Measurements from ENCODE around the gene RIF1.

Gene RIF1, protein sequence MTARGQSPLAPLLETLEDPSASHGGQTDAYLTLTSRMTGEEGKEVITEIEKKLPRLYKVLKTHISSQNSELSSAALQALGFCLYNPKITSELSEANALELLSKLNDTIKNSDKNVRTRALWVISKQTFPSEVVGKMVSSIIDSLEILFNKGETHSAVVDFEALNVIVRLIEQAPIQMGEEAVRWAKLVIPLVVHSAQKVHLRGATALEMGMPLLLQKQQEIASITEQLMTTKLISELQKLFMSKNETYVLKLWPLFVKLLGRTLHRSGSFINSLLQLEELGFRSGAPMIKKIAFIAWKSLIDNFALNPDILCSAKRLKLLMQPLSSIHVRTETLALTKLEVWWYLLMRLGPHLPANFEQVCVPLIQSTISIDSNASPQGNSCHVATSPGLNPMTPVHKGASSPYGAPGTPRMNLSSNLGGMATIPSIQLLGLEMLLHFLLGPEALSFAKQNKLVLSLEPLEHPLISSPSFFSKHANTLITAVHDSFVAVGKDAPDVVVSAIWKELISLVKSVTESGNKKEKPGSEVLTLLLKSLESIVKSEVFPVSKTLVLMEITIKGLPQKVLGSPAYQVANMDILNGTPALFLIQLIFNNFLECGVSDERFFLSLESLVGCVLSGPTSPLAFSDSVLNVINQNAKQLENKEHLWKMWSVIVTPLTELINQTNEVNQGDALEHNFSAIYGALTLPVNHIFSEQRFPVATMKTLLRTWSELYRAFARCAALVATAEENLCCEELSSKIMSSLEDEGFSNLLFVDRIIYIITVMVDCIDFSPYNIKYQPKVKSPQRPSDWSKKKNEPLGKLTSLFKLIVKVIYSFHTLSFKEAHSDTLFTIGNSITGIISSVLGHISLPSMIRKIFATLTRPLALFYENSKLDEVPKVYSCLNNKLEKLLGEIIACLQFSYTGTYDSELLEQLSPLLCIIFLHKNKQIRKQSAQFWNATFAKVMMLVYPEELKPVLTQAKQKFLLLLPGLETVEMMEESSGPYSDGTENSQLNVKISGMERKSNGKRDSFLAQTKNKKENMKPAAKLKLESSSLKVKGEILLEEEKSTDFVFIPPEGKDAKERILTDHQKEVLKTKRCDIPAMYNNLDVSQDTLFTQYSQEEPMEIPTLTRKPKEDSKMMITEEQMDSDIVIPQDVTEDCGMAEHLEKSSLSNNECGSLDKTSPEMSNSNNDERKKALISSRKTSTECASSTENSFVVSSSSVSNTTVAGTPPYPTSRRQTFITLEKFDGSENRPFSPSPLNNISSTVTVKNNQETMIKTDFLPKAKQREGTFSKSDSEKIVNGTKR (N-terminal part only)

DNA sequence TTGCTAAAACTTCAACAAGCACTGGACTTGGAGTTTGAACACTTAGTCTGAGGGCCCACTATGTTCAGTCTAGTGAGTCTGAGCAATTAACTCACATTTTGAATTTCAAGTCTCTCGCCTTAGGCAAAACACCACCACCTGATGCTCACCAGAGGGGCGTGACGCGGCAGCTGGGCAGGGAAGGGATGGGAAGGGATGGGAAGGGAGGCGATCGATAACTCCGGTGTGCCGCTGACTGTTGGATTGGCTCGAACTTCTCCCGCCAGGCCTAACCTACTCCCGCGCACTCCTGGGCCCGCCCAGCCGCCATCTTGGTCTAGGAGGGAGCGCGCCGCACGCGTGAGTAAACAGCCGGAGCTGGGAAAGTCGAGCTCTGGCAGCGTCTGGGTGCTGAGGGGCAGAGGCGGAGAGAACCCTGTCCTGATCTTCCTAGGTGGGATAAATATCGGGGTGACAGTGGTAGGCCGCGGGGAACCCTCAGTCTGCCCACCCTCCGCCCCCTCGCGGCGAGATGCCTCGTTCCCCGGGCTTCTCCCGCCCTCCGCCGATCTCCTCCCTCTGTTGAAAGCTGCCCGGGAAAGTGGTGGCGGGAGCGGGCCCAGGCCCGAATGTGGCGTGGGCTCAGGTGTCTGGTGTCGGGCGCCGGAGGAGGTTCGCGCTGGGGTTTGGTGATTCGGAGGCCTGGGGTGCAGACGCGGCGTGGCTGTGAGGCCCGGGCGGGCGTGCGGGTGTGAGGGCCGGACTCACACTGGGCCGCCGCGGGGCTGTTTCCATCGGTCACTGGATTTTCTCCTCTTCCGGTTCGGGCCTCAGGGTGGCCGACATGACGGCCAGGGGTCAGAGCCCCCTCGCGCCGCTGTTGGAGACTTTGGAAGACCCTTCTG is at the start of gene RIF1:
Gene RIF1 (plus strand): TSS at position 302 of the 884 bp plus-strand sequence. CDS start 522 bp downstream, at position 824.
- DNase-seq = peak; percentile 67

DNA sequence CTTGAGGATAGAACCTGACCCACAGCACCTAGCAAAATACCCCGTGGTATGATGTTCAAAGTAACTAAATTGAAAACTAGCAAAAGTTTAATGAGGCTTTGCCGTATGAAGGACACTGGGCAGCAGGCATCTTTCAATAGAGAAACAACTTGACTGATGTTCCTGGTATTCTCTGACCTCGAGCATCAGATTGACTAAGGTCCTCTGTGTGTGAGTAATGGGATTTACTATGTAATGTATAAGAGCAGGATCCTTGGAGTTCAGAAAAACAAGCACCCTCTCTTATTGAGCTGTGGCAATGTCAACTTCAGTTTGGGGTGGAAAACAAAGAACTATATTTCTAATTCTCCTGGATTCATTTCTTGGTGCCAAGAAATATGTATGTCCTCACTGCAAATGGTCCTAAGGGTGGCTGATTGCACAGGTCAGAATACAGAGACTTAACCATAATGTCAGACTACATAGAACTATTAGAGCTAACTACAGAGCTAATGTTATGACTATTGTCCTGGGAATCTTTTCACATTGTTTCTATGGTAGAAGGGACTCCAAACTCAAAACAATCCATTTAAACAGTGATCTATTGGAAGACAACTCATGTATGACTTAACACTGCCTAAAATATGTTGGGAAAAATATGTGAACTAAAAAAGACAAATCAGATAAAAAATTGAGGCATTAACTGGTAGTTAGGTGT is 47.9 kb upstream of the RIF1 start:
- DNase-seq = no peak

DNA sequence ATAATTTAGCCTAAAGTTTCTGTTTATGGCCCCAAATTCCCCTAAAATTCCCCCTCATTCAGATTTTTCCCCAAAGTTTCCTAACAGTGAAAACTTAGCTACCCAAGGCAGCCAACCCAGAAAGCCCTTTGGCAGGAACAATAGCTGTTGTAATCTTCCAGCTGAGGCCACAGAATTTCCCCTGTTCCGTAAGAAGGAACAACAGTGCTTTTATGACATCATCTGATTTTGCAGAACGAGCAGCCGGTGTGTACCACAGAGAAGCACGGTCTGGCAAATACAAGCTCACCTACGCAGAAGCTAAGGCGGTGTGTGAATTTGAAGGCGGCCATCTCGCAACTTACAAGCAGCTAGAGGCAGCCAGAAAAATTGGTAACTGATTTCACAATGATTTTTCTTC is 46.0 kb upstream of the RIF1 start:
- no peak for DNase-seq

DNA sequence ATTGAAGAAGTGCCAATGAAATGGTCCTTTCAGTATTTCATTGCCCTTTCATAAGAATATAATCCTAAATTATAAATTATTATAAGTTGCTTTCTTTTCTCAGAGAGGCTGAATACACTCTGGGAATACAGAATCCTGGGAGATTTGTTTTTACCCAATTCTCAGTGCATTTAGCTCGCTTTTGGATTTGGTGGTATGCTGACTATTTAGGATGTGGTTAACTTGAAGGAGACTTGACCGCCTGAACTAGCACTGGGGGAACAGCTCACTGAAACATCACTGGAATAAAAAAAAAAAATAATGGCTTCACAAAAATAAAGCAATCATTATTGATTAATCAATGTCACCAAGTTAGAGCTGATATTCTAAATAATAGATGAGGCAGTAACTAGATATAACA is 42.1 kb upstream of the RIF1 start:
- DNase-seq = no peak

DNA sequence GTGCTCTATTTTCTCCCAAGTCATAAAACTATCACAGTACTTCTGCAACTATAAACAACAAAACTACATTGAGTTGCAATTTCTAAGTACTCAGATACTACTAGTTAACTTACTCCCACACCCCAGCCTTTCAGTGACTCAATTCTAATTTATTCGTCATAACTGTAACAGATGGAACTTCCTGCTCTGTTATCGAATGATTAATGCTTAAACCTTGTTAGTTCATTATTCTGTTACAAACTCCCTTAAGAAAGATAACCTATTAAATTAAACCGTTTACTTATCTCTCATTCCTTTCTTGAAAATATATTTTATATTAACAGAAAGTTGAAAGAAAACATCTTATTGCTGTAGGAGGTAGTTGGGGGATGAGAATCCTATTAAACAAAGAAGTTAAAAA is 35.3 kb upstream of the RIF1 start:
- DNase-seq = no peak

DNA sequence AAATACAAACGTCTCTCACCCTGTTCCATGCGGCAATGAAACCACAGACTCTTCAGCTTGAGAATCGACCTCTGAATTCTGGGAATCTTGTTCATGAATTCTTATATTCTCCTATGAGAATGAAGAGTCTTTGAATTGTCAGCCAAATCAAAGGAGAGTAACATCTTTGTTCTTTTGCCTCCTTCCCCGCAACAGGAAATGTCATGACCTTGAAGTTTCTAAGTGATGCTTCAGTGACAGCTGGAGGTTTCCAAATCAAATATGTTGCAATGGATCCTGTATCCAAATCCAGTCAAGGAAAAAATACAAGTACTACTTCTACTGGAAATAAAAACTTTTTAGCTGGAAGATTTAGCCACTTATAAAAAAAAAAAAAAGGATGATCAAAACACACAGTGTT is 30.5 kb upstream of the RIF1 start:
- no peak for DNase-seq

DNA sequence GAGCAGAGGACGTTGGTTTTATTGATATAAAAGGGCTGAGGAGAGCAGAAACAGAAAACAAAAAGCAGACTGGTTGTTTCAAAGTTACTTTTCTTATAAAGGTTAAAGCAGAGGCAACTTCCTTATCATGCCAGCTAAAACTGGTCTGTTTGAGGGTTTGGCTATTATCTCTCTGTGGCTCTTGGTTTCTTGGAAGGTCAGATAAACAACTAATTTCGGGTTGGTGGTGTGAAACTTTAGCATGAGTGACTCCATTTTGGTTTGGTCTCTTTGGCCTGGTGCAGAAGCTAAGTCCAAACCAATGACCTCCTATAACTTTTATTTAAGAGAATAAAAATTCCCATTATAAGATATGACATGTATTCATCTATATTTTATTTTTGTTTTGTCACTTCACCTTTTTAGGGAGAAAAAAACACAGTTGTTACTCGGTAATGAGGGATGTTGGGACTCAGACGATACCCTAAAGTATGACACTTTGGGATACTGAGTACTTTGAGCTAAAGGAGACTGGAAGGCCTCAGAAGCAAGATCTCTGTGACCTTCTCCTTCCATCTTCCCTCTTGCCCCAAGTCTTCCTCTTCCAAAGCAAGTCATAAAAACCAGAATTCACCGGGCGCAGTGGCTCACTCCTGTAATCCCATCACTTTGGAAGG is 29.0 kb upstream of the RIF1 start:
- DNase-seq = no peak

DNA sequence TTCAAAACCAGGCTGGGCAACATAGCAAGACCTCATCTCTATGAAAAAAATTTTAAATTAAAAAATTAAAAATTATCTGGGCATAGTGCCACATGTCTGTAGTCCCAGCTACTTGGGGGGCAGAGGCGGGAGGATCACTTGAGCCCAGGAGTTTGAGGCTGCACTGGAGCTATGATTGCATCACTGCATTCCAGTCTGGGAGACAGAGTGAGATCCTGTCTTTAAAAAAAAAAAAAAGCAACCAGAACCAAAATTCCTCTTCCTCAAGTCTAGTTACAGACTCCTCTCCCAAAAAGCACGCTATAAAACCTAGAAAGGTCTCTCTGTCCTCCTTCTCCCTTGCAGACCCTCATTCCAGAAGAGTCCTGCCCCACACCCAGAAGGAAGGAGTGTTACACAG is 28.4 kb upstream of the RIF1 start:
- DNase-seq = no peak

DNA sequence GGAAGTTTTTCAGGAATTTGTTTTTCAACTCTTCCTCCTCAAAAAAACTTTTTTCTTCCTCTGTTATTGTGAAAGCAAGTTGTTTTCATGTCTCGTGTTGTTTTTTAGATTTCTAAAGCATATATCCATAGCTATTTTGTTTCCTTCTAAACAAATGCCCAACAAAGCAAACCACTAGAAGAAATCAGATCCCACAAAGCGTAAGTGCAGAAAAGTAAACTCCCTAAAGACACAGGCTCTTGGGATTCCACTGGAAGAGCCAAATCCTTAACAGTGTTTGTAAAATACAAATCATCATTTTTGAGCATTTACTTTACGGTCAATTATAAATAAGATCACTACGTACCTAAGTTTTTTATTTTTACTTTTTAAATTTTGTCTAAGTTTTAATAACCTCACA is 21.7 kb upstream of the RIF1 start:
- no peak for DNase-seq

DNA sequence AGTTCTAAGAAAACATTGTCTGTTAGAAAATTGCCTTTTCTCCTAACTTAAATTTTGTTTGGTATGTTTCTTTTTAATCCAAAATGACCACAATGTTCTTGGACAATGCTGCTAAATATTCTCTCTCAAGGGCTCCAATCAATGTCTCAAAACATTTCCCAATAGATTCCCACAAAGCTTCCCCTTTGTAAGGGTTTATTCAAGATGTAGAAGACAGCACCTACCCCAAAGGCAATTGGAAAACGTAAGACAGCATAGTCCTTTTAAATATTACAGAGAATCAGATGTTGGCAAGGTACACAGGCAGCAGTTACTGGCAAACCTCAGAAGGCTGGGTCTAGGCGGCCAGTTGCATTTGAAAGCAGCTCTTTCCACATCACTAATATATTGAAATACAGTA is 18.3 kb upstream of the RIF1 start:
- DNase-seq = no peak

DNA sequence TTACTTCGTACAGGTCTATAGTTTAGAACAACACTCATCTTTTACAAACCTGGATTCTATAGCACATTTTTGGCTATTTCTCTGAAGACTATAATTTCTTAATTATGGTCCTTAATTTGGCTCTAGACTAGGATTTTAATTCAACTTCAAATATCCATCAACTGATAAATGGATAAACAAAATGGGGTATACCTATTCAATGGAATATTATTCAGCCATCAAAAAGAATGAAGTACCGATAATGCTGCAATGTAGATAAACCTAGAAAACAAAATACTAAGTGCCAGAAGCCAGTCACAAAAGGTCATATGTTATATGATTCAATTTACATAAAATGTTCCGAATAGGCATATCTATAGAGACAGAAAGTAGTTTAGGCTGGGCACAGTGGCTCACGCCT is 15.2 kb upstream of the RIF1 start:
- no peak for DNase-seq

DNA sequence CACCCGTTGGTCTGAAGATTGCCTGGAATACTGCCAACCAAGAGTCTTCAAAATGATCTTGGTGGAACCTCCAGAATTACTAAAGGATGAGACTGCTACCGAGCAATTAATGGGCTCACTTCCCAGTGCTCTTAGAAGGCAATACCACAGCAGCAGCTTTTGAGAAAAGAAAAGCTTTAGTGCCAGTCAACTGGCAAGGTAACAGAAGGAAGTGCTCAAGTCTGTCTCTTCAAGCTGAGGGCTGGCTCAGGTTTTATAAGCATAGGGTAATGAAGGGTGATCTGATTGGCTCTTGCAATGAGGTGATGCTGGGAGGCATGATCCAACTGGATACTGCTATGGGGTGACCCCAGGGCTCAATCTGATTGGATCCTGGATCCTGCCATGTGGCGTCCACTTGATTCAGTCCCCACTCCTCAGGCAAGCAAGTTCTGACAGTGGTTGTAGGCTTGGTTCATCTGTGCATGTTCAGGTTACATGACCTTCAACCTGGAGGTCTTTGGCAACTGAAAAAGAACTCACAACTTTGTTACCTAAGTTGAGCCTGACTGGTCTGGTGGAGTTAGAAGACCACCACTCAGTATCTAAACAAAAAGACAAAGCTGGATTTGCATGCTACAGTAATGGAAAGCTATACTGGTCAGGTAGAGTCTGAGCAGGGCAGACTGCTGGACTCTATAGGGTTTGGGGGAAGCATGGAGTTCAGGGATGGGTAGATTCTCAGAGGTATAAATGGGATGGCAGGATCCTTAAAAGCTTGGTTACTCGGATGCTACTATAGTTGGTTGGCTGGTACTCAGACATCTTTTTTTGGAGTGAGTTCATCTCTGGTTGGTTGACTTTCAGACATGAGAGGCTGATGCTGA is 14.0 kb upstream of the RIF1 start:
- no peak for DNase-seq

DNA sequence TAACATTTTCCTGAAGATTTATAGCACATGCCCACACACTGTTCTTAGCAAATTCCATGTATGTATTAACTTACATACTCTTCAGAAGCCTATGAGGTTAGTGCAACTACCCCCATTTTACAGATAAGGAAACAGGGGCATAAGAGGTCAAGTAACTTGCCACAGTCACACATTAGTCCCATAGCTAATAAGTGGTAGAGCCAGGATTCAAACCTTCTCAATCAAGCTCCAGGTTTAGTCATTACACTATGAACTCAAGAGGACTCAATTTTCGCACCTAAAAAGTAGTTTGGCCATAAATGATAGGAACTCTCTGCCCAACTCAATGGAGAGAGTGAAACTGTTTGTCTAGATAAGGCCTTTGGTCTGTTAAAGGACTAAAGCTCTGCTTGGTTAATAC is 9.7 kb upstream of the RIF1 start:
- DNase-seq = no peak

DNA sequence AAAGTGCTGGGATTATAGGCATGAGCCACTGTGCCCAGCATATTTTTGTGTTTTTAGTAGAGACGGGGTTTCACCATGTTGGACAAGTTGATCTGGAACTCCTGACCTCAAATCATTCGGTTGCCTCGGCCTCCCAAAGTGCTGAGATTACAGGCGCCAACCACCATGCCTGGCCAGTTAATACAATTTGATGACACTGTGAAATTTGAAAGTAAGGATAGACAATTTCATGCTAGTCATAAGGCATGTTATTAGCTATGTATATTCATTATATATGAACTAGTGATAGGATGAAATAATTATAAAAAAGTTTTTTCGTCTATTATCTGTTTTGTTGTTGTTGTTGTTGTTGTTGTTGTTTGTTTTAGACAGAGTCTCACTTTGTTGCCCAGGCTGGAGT is 8.6 kb upstream of the RIF1 start:
- DNase-seq = no peak

DNA sequence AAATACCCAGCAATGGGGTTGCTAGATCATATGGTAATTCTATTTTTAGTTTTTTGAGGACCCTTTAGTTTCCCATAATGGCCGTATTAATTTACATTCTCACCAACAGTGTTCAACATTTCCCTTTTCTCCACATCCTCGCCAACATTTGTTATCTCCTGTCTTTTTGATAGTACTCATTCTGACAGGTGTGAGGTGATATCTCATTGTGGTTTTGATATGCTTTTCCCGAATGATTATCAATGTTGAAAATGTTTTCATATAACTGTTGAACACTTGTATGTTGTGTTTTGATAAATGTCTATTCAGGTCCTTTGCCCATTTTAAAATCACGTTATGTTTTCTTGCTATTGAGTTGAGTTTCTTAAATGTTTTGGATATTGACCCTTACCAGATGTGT is 5.8 kb upstream of the RIF1 start:
- no peak for DNase-seq

DNA sequence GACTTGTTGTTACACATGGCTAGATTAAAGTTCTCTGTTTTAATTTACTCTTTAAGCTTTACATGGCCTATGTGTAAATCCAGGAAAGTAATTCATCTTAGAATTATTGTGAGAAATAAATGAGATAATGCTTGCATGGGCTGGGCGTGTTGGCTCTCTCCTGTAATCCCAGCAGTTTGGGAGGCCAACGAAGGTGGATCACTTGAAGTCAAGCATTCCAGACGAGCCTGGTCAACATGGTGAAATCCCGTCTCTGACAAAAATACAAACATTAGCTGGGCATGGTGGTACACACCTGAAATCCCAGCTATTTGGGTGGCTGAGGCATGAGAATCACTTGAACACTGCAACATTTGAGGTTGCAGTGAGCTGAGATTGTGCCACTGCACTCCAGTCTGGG is 4.3 kb upstream of the RIF1 start:
- no peak for DNase-seq

DNA sequence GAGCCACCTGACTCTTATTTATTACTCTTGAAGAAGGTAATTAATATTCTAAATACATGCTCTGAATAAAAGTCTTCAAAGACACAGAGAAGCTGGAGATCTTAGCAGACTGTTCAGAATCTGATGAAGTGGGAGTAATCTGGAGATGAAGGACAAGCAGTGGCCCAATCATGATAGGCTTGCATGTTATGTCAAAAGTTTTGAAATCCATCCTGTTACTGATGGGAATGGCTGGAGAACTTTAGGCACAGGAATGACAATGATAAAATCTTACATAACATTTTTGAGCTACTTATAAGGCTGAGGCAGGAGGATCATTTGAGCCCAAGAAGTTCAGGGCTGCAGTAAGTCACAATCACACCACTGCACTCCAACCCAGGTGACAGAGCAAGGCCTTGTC is 2.4 kb upstream of the RIF1 start:
- DNase-seq = no peak

DNA sequence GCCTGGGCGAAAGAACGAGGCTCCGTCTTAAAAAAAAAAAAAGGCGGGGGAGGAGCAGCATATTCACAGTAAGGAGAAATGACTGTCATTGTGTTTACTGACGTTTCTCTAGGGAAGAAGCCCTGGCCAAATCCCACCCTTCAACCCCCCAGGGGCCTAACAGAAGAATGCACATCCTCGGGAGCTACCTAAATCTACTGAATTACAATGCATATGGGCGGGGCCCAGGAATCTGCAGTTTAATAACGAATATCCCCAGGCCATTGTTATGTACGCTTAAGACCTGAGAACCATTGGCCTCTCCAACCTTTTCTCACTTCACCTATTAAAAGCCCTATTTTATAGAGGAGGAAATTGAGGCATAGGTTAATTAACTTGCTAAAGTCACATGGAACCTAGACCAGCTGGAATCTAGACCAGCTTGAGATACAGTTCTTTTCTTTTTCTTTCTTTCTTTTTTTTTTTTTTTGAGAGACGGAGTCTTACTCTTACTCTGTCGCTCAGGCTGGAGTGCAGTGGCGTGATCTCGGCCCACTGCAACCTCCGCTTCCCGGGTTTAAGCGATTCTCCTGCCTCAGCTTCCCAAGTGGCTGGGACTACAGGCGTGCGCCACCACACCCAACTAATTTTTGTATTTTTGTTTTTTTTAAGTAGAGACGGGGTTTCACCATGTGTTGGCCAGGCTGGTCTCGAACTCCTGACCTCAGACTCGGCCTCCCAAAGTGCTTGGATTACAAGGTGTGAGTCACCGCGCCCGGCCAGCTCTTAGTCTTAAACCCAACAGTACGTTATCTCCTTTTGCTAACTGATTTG is 708 bp upstream of the RIF1 start:
- no peak for DNase-seq

DNA sequence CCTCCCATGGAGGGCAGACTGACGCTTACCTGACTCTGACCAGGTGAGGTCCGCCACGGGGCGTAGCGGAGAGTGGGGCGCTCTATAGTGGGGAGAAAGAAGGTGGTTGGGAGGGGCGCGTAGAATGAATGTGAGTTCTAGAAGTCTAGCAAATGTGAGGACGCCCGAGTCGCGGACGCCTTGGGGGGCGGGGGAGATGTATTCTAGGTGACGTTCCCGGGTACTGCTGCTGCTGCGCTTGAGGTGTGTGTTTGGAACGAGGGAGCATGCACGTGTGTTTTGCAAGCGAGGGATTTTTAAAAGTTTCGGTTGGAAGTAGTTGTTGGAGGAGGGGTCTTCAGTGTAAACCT is 758 bp downstream of the RIF1 start:
- peak; percentile 33 for DNase-seq
